ENCODE results near the gene PCAT6. TPM values are rescaled to one million over a fixed set of nuclear protein-coding genes. Genes with fewer than 3 reads are reported as not detected.
A peak's percentile ranks its signal among the peaks of the same experiment; 100 is the strongest.
"Not testable (repeated sequence)": the region's sequence is repeated elsewhere in the genome, so short reads cannot be mapped to it uniquely, and the experiment has no call there.

PCAT6 gene
- total RNA-seq, 1 donor from 2014 or later = 0.40 TPM

- no peak for DNase-seq (ENCODE audit: low read depth)
These were observed 3.3 kb upstream of the PCAT6 start for GRCh38 chr1:202807451-202807925.

GRCh38 chr1:202807926-202808757 is 2.6 kb upstream of the PCAT6 start, which contains the start of gene KDM5B:
KDM5B (minus strand) TSS chr1:202808421; CDS start chr1:202808305, 116 bp downstream.
- peak; percentile 37 for DNase-seq (ENCODE audit: low read depth)

GRCh38 chr1:202809597-202810159 is 1.1 kb upstream of the PCAT6 start:
- no peak for DNase-seq (ENCODE audit: low read depth)

- DNase-seq (ENCODE audit: low read depth) = no peak
These were observed 550 bp upstream of the PCAT6 start for GRCh38 chr1:202810193-202810614.

- DNase-seq (ENCODE audit: low read depth) = no peak
These were observed 782 bp downstream of the PCAT6 start for GRCh38 chr1:202811296-202812175.

GRCh38 chr1:202812176-202813026 is 1.6 kb downstream of the PCAT6 start:
- DNase-seq (ENCODE audit: low read depth) = peak; percentile 27

- DNase-seq (ENCODE audit: low read depth) = no peak
These were observed 4.4 kb downstream of the PCAT6 start for GRCh38 chr1:202815120-202815519.

- DNase-seq (ENCODE audit: low read depth) = no peak
These were observed 8.1 kb downstream of the PCAT6 start for GRCh38 chr1:202818819-202819218.

- DNase-seq (ENCODE audit: low read depth) = peak; percentile 33
These were observed 10.7 kb downstream of the PCAT6 start for GRCh38 chr1:202821467-202821866.

GRCh38 chr1:202825748-202826147 is 15.0 kb downstream of the PCAT6 start:
- DNase-seq (ENCODE audit: low read depth) = no peak

GRCh38 chr1:202829223-202829622 is 18.5 kb downstream of the PCAT6 start:
- not testable (repeated sequence) for DNase-seq (ENCODE audit: low read depth)

- DNase-seq (ENCODE audit: low read depth) = no peak
These were observed 21.2 kb downstream of the PCAT6 start for GRCh38 chr1:202831906-202832305.

GRCh38 chr1:202834771-202835547 is 24.2 kb downstream of the PCAT6 start:
- DNase-seq (ENCODE audit: low read depth) = no peak

- no peak for DNase-seq (ENCODE audit: low read depth)
These were observed 24.9 kb downstream of the PCAT6 start for GRCh38 chr1:202835548-202836072.

- no peak for DNase-seq (ENCODE audit: low read depth)
These were observed 26.1 kb downstream of the PCAT6 start for GRCh38 chr1:202836623-202837403.

GRCh38 chr1:202837746-202838262 is 27.1 kb downstream of the PCAT6 start:
- no peak for DNase-seq (ENCODE audit: low read depth)

GRCh38 chr1:202843081-202843480 is 32.3 kb downstream of the PCAT6 start:
- DNase-seq (ENCODE audit: low read depth) = no peak

- no peak for DNase-seq (ENCODE audit: low read depth)
These were observed 33.5 kb downstream of the PCAT6 start for GRCh38 chr1:202844259-202844658.

- no peak for DNase-seq (ENCODE audit: low read depth)
These were observed 34.2 kb downstream of the PCAT6 start for GRCh38 chr1:202844935-202845334.
